Measurements from ENCODE around the gene ACKR3.

ACKR3 gene

DNA sequence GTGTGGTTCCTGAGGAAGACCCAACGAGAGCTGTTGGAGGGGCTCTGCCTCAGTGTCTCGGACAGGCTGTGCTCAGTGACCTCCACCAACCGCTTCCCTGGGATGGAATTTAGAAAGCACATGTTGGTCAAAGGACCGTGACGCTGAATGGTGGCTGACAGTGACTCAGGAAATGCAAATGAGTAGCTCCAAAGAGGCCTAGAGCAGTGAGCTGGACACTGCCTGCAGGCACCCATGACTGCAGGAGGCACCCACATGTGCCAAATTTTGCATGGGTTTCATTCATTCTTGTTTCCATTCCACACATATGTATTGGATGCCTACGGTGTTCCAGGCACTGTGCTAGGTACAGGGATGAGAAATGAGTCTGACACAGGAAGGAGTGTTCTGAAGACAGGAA, 46.4 kb downstream of the ACKR3 start:
- no peak for DNase-seq

DNA sequence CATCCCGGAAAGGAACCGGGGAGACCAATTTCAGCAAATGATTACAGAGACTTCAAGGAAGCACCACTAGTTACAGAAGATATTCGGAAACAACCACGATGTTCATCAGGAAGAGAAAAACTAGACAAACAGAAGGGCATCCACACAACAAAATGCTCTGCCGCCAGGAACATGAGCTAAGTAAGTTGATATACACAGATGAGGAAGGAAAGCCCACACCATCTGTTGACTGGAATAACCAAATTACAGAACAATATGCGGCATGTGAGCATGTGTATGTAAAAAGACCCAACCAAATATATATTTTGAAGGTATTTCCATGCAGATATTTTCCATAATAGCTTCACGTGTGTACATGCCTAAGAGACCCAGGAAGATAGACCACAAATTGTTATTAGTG, 47.0 kb downstream of the ACKR3 start:
- no peak for DNase-seq

DNA sequence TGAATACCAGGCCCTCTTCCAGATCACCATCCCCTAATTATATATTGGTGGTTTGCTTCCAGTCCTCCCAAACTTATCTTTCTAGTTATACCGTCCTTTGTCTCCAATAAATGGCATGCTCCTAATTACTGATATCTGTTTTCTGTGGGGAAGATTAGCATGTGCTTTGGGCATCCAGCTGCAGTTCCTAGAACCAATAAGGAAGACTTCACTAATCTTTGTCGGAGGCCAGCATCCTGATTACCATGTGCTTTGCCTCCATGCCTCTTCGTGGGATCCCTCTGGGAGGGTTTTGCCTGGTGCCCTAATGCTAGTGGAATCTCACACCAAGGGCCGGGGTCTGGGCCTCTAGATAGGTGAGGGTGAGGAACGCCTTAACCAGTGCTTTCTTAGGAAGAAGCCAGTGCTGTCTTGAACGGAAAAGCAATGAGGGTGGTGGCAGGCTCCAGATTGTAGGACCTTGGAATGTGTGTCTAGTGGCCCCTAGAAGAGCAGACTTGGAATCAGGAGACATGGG, 47.7 kb downstream of the ACKR3 start:
- DNase-seq, result no peak

DNA sequence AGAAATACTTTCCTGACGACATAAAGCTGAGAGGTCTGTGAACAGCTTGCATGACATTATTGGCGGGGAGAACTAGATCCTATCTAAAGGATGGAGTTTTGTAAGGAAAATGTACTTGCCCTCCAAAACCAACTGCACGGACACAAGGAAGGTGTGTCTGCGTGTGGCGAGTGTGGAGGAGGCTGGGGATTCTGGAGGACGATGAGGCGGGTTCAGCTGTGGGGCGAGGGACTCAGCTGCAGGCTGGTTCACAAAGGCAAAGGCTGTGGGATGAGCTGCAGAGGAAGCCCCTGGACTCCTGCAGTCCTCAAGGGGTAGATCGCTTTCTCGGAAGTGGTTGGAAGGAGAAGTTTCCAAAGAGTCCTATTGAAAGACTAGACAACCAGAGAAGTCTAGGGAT, 48.2 kb downstream of the ACKR3 start:
- no peak for DNase-seq

DNA sequence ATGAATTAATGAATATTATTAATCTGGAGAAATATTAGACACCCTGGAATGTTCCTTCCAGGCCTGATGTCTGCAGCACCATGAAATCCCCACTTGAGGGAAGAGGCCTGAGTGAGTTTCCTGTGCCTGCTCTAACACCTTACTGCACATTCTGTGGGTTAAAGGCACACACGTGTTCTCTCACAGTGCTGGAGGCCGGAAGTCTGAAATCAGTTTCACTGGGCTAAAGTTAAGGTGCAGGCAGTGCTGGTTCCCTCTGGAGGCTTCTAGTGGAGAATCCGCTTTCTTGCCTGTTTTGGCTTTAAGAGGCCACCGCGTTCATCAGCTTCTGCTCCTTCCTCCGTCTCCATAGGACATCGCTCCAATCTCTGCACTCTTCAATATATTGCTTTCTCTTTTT, 48.7 kb downstream of the ACKR3 start:
- DNase-seq, result no peak

DNA sequence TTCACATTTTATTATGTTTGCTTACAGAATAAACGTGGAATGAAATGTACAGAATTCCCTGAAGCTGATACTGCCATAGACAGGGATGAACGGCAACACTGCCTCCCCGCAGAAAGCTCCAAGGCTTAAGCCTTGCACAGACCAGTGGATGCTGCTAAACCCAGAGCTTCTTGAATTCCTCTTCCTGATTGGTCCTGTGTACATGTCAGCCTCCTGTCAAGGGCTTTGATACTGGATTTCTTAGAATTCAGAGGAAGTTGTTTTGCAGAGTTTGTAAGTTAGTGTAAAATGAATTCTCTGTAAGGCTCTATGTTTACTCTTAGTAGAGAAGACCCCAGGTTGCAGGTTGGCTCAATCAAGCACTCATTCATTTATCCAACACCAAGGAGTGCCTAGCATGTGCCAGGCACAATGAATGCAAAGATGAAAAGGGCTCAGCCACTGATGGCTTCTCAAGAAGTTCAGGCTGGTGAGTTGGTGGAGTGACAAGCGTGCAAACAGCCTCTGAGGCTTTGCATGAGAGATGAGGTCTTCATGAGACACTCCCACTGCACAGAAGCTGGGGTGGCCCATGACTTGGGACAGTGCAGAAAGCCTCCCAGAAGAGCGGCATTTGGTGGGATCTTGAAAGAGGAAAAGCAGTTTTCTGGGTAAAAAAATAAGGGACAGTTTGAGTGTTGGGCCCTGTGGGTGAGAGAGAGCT, 50.4 kb downstream of the ACKR3 start:
- no peak for DNase-seq

DNA sequence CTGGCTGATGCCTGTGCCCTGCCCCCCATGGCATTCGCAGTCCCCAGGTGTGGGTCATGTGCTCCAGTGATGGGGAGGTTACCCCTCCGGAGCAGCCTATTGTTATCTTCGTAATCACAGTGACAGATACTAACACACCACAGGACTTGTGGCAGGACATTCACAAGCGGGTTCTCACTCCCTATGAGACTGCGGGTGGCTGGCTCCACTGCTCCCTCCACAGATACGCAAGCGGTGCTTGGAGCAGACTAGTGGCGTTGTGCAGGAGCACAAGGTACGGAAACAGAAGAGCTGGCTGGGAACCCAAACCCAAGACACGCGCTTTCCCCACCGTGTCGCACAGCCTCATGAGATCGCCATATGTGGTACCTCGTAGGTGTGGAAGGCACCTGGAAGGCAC, 52.2 kb downstream of the ACKR3 start:
- DNase-seq, result no peak

DNA sequence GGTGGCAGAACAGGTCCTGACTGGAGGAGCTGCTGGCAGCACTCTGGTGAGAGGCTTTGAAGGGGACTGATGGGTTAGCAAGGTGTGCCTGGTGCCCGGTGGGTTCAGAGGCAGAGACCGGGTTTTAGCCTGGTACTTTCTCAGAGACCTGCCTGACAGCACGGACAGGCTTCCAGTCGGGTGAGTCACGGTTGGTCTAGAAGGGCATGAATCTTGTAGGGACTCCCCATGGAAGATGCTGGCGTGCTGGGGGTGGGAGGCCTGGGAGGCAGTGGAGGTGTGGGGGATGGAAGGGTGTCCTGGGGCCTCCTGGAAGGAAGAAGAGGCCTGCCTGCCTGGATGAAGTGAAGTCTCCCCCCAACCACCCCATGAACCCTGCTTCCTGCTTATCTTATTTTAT, 52.6 kb downstream of the ACKR3 start:
- DNase-seq, result no peak

GRCh38 chr2:236622660-236623059, 53.0 kb downstream of the ACKR3 start:
- DNase-seq, result no peak

GRCh38 chr2:236623816-236624215, 54.2 kb downstream of the ACKR3 start:
- DNase-seq, result no peak

- no peak for DNase-seq
These were observed 55.6 kb downstream of the ACKR3 start for GRCh38 chr2:236625156-236625690.

GRCh38 chr2:236626391-236627150, 56.9 kb downstream of the ACKR3 start:
- DNase-seq, result no peak

- no peak for DNase-seq
These were observed 57.6 kb downstream of the ACKR3 start for GRCh38 chr2:236627193-236627592.

GRCh38 chr2:236627841-236628240, 58.2 kb downstream of the ACKR3 start:
- no peak for DNase-seq

DNA sequence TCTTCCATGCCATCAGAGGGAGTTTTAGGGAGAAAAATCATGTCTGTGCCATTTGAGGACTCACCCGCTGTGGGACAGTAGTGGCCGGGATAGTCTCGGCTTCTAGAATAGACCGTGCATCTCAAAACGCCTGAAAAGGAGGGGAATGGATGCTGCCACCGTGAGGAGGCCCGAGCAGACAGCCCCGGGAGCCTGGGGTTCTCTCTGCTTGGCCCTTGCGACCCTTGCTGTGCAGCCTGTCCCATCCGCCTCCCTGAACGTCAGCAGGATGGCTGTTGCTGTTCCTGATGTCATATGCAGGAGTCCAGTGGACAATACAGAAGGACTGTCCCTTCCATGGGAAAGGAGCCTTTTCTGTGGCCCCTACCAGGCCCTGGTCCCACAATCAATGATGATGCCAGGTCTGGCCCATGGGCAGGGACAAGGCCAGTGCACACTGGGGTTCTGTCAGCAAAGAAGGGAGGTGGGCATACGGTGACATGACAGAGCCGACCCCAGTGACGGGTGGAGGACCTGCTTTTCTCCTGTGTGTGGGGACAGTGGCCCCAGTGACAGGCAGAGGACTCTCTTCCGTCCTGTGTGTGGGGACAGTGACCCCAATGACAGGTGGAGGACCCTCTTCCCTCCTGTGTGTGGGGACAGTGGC, 58.8 kb downstream of the ACKR3 start:
- no peak for DNase-seq

GRCh38 chr2:236628981-236629605, 59.5 kb downstream of the ACKR3 start:
- DNase-seq, result no peak

DNA sequence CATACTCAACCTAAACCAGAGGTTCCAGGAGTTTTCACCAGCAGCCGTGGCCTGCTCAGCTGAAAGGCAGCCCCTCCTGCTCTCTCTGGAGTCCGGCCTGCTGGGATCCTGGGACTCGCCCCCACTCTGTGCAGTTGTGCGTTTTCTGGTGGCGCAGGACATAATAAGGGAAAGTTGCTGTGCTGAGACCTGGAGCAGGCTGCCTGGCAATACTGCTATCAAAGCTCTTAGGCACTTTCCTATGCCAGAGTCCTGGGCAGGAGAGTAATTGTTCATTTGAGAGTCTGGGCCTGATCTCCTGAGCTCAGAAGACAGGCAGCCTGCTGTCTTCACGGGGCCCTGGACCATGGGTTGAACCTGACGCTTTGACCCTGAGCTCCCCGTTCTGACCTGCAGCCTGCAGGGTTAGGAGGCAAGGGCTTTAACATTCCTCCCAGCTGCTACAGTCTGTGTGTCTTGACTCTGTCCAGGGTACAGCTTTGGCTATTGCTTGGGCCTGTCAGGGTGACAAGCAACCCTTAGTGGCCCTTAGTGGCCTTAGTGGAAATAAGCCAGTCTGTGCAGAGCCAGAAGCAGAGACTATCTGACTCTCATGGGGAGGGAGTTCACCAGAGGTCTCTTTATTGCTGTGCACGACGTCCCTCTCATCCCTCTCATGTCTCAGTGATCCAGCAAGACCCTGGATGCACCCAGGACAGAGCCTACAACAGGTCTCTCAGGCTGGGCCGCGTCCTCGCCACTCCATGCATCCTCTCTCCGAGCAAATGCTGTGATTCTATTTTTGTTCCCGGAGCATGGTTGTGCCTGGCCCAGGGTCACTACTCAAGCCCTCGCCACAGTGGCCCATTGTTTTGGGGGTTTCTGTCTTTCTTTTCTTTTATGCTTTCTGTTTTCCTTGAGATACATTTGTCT, 60.6 kb downstream of the ACKR3 start:
- no peak for DNase-seq

- no peak for DNase-seq
These were observed 61.7 kb downstream of the ACKR3 start for GRCh38 chr2:236631281-236631855.

DNA sequence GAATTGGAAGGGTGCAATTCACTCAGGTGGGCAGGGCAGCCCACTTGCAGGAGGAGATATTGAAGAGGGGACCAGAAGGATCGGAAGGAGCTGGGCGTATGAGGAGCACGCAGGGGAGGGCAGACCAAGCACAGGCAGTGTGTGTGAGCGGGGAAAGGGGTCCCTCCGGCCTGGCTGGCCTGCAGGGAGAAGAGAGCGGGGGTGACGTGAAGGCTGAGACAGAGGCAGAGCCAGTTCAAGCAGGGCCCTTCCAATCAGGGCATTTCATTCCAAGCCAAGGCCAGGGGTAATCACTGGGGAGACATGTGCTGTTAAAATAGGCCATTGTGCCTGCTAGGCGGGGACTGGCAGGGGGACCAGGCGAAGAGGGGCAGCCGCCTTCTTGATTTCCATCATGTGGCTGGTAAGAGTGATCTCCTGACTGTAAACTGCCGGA, 62.2 kb downstream of the ACKR3 start:
- no peak for DNase-seq
